GM10847 (cell line): ENCODE measurements around the gene SMAD3.

Experiments
- POLR2A ChIP-seq: IDR thresholded peaks from 2 replicates; pipeline ENCODE4 v1.6.1; 2011; ENCODE audit not compliant: insufficient read length; ENCODE audit errors: extremely low read depth

The SMAD3 gene

DNA sequence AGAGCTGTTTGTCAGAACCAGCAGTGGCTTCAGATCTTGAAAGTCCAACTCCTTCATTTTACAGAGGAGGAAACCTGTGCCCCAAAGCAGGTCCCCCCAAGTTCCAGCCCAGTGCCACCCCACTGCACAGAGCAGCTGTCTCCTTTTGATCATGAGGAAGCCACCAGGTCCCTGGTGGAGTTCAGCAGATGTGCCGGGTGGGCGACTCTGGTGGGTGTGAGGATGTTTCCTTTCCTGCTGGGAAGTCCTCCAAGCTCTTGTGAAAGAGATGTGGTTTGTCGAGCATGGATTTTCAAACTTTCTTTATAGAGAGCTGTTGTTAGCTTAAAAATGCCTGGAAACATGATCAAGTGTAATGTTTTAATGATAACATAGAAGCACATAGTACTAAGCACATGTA is 52.0 kb downstream of the SMAD3 start:
- no peak for TF ChIP-seq POLR2A

DNA sequence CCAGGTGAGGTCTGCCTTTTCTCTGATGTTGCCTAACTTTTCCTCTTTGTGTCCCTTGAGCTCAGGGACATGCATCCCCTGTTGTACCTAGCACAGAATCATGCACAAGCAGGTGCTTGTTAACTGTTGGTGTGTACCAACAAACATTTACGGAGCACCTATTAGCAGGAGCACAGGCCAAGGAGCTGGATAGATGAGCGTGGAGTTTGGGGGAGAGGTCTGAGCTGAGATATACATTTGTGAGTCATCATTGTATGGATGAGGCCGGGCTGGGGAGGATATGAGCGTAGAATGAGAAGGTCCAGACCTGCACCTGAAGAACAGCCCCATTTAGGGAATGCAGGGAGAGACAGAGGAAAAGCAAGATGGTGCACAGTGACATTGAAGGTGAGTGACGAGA is 53.4 kb downstream of the SMAD3 start:
- no peak for TF ChIP-seq POLR2A

- TF ChIP-seq POLR2A: no peak
These were observed 53.9 kb downstream of the SMAD3 start for GRCh38 chr15:67119238-67119846.

- no peak for TF ChIP-seq POLR2A
These were observed 54.8 kb downstream of the SMAD3 start for GRCh38 chr15:67120009-67120838.

DNA sequence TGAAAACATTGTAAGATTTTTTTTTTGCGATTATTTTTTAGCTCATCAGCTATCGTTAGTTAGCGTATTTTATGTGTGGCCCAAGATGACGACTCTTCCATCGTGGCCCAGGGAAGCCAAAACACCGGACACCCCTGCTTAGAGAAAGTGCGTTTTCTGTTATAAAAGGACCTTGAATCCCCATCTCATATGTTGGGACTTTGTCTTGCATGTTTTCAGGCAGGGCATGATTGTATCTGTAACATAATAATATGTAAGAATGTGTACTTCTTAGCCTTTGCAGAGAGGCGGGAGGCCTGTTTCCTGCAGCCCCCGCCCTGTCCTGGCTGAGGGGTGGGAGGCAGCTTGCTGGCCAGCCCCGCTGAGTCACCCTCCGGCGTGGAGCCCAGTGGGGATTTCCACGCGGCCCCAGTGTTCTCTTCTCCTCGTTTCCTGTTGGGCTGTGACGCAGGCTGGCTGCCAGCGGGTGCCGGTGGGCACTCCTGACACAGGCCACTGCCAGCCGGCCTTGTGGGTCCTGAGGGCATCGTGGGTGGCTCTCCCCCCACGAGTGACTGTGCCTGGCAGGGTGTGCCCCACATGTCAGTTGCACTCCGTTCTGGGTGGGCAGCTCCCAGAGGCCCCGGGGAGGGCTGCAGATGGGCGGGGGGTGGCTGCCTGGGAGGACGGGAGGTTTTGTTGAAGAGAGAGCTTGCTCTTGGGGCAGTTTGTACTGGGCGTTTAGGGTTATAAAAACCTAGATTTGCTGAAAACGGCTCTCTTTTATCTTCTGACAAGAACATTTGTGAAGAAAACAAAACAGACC is 55.6 kb downstream of the SMAD3 start:
- no peak for TF ChIP-seq POLR2A

DNA sequence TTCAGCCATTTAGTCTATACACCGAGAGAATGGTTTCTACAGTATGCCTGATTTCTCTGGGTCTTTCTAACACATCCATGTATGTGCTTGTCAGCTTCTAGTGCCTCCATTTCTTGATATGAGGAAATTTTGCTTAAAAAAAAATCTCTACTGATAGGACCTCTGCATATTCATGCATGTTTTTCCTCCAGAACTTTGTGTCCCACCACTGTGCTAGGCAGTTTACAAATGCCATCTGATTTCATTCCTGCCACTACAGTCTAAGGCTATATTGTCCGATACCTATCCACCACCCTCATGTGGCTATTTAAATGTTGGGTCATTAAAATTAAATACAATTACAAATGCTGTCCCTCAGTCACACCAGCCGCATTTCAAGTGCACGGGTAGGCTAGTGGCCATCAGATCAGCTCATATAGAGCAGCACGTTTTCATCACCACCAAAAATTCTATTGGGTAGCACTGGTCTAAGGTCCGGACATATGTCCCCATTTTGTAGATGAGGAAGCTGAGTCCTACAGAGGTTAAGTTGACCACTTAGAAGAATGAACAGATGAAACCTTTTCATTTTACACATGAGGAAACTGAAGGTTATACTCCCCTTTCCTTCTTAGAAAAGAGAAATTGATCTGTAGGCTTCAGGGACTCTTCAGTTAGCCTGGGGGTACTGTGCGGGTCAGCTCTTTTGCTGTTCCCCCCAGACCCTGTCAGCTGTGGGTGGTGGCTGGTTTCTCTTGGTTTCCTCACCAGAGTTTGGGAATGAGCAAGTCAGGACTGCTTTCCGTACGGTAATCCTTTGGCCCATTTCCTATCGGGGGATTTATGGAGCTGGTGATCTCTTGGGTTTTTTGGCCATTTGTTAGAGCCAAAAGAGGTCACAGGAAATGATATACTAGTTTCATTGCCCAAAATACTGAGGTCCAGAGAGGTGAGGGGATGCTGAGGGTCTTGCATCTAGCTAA is 56.5 kb downstream of the SMAD3 start:
- TF ChIP-seq POLR2A: no peak

GRCh38 chr15:67124111-67124510 is 58.7 kb downstream of the SMAD3 start:
- TF ChIP-seq POLR2A: no peak

GRCh38 chr15:67124911-67125588 is 59.6 kb downstream of the SMAD3 start:
- no peak for TF ChIP-seq POLR2A

- TF ChIP-seq POLR2A: no peak
These were observed 60.4 kb downstream of the SMAD3 start for GRCh38 chr15:67125589-67126502.

DNA sequence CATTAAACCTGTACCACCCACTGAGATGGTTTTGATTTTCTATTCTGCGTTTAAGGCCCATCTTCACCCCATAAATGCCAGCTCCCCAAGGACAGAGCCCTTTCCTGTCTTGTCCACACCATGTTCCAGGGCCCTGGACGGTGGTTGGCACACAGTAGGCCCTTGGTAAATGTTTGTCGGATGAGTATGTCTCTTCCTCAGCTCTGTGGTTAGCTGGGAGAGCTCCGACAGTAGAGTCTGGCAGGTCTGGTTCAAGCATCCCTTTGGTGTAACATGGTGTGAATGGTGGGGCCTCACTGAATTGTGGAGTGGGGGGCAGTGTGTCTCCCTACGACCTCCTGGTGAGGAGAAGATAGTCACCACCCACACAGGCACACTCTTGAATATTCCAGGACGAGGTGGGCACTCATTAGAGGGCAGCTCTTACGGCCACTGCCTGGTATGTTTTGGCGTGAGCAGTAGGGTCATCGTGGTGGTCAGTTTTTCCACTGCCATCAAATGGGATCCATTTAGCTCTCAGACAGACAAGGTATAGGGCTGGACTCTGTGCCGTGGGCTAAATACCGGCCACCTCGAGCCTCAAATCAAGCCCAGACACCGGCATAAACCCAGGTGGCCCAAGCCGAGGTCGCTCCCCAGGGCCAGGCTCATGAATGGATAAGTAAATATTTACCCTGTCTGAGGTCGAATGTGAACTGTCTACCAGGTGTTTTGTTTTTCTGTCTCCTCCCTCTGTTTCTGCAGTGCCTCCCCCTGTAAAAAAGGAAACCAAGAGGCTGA is 61.3 kb downstream of the SMAD3 start:
- TF ChIP-seq POLR2A: no peak

GRCh38 chr15:67127331-67127664 is 61.9 kb downstream of the SMAD3 start:
- TF ChIP-seq POLR2A: no peak

DNA sequence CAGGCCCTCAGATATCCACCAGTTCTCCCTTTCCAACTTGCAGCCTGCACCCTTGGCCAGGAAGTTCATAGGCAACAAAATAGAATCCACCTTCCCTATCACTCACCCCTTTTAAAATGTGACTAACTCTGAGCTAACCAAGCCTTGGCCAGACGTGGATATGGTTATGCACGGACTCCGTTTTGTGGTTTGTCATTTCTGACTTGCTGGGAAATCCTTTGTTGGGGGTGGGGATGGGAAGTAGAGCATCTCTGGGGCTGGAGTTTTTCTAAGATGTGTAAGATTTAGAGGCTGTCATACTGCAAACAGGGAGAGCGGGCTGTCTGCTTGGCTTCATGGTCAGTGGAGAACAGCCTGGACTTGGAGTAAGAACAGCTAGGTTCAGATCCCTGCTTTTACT is 62.6 kb downstream of the SMAD3 start:
- TF ChIP-seq POLR2A: no peak

DNA sequence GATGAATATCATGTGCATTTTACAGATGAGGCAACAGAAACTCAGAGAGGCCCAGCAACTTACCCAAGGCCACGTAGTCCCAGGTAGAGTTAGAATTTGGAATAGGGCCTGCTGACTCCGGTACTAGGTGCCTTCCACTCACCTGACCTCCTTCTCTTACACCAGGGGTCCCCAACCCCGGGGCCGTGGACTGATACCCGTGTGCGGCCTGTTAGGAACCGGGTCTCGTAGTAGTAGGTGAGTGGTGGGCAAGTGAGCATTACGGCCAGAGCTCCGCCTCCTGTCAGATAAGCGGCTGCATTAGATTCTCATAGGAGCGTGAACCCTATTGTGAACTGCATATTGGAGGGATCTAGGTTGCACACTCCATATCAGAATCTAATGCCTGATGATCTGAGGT is 64.8 kb downstream of the SMAD3 start:
- TF ChIP-seq POLR2A: no peak
